HG02588 (cell line): ENCODE results near the gene ATP2A1.

Experiments
- ATAC-seq: cut with Tn5 transposase; IDR thresholded peaks from one replicate; pipeline ENCODE4 v1.9.1; 2021; ENCODE audit warnings: mild to moderate bottlenecking, moderate library complexity; ENCODE audit not compliant: unreplicated experiment

The ATP2A1 gene

GRCh38 chr16:28878083-28878926 lies at the start of gene ATP2A1:
Gene ATP2A1 (plus strand): TSS chr16:28878488. CDS start chr16:28878672, 184 bp downstream.
- no peak for ATAC-seq

- ATAC-seq, result no peak
Measured at GRCh38 chr16:28829747-28830146, 48.5 kb upstream of the ATP2A1 start.

GRCh38 chr16:28830531-28830930 lies 47.8 kb upstream of the ATP2A1 start:
- no peak for ATAC-seq

GRCh38 chr16:28834349-28834748 lies 43.9 kb upstream of the ATP2A1 start:
- no peak for ATAC-seq

- ATAC-seq, result no peak
Measured at GRCh38 chr16:28834873-28835863, 43.1 kb upstream of the ATP2A1 start.

- no peak for ATAC-seq
Measured at GRCh38 chr16:28835864-28836760, 42.2 kb upstream of the ATP2A1 start.

GRCh38 chr16:28836761-28837064 lies 41.6 kb upstream of the ATP2A1 start:
- ATAC-seq, result no peak

- no peak for ATAC-seq
Measured at GRCh38 chr16:28837672-28838557, 40.4 kb upstream of the ATP2A1 start.

- no peak for ATAC-seq
Measured at GRCh38 chr16:28838558-28838918, 39.8 kb upstream of the ATP2A1 start.

GRCh38 chr16:28839004-28839639 lies 39.2 kb upstream of the ATP2A1 start:
- ATAC-seq, result no peak

- ATAC-seq, result no peak
Measured at GRCh38 chr16:28839899-28840298, 38.4 kb upstream of the ATP2A1 start.

- ATAC-seq, result no peak
Measured at GRCh38 chr16:28842696-28843095, 35.6 kb upstream of the ATP2A1 start.

- no peak for ATAC-seq
Measured at GRCh38 chr16:28843766-28844165, 34.5 kb upstream of the ATP2A1 start.

- ATAC-seq, result no peak
Measured at GRCh38 chr16:28844226-28844885, 33.9 kb upstream of the ATP2A1 start.

- ATAC-seq, result no peak
Measured at GRCh38 chr16:28845293-28845692, 33.0 kb upstream of the ATP2A1 start.

- ATAC-seq, result peak; percentile 1
Measured at GRCh38 chr16:28845761-28846079, 32.6 kb upstream of the ATP2A1 start.

GRCh38 chr16:28846080-28846932 lies 32.0 kb upstream of the ATP2A1 start, which contains the start of gene TUFM:
Gene TUFM (minus strand): TSS chr16:28846348. CDS start chr16:28846269, 79 bp downstream.
- peak; percentile 87 for ATAC-seq

GRCh38 chr16:28846933-28847273 lies 31.4 kb upstream of the ATP2A1 start:
- ATAC-seq, result peak; percentile 4
